ENCODE results near the gene P2RY12.

P2RY12 gene

GRCh38 chr3:151410891-151411559, 26.5 kb upstream of the P2RY12 start:
- ChIA-PET POLR2A (ENCODE audit: low non-redundant PET) (no interaction called here), CTCF (interaction anchor here (0.6 kb wide), 1 partner anchor 476 kb away, joined by 3 read pairs; no protein-coding TSS in a partner anchor)

GRCh38 chr3:151407928-151408327, 23.4 kb upstream of the P2RY12 start:
- ChIA-PET CTCF (interaction anchor here (0.7 kb wide), 1 partner anchor 12 kb away, joined by 3 read pairs; no protein-coding TSS in a partner anchor), POLR2A (ENCODE audit: low non-redundant PET) (no interaction called here)
- no peak overlapping the region for H3K27ac ChIP-seq
- TF ChIP-seq CTCF (conservative IDR thresholded peaks at IDR 0.05; ENCODE audit: low read depth): no peak
- DNase-seq (ENCODE audit: low spot score): no peak

More at GRCh38 chr3:151410891-151411559, 26.5 kb upstream of the P2RY12 start:
- no peak for DNase-seq (ENCODE audit: low spot score)
- TF ChIP-seq CTCF (conservative IDR thresholded peaks at IDR 0.05; ENCODE audit: low read depth): no peak
- H3K27ac ChIP-seq: no peak overlapping the region

GRCh38 chr3:151404316-151404715, 19.8 kb upstream of the P2RY12 start:
- no peak for DNase-seq (ENCODE audit: low spot score)
- ChIA-PET POLR2A (ENCODE audit: low non-redundant PET) (no interaction called here), CTCF (no interaction called here)
- TF ChIP-seq CTCF (conservative IDR thresholded peaks at IDR 0.05; ENCODE audit: low read depth): no peak
- H3K27ac ChIP-seq: no peak overlapping the region

GRCh38 chr3:151403246-151403645, 18.7 kb upstream of the P2RY12 start:
- ChIA-PET CTCF (no interaction called here), POLR2A (ENCODE audit: low non-redundant PET) (no interaction called here)
- TF ChIP-seq CTCF (conservative IDR thresholded peaks at IDR 0.05; ENCODE audit: low read depth): no peak
- DNase-seq (ENCODE audit: low spot score): no peak
- H3K27ac ChIP-seq: no peak overlapping the region

- no peak for DNase-seq (ENCODE audit: low spot score)
- CTCF ChIA-PET: no interaction called here
- H3K27ac ChIP-seq: no peak overlapping the region
- TF ChIP-seq CTCF (conservative IDR thresholded peaks at IDR 0.05; ENCODE audit: low read depth): no peak
- POLR2A ChIA-PET (ENCODE audit: low non-redundant PET): no interaction called here
These were observed 17.8 kb upstream of the P2RY12 start for GRCh38 chr3:151402349-151402748.

- DNase-seq (ENCODE audit: low spot score): peak; percentile 23
- H3K27ac ChIP-seq: no peak overlapping the region
- ChIA-PET CTCF (no interaction called here), POLR2A (ENCODE audit: low non-redundant PET) (interaction anchor here (0.6 kb wide), 1 partner anchor 991 kb away, joined by 5 read pairs; no protein-coding TSS in a partner anchor)
- no peak for TF ChIP-seq CTCF (conservative IDR thresholded peaks at IDR 0.05; ENCODE audit: low read depth)
These were observed 15.8 kb upstream of the P2RY12 start for GRCh38 chr3:151400341-151400740.

All from RWPE1 (cell line).